GM12892 (cell line): ENCODE data around the gene FDXACB1.

Experiments used
- POLR2AphosphoS5 ChIP-seq: IDR thresholded peaks from 2 replicates; pipeline ENCODE4 v1.6.1; 2011; ENCODE audit warnings: low read depth, low read length, control low read depth
- TAF1 ChIP-seq: IDR thresholded peaks from 2 replicates; pipeline ENCODE4 v1.6.1; 2011; ENCODE audit warnings: low read depth, mild to moderate bottlenecking, control low read depth, low read length, borderline replicate concordance

DNA sequence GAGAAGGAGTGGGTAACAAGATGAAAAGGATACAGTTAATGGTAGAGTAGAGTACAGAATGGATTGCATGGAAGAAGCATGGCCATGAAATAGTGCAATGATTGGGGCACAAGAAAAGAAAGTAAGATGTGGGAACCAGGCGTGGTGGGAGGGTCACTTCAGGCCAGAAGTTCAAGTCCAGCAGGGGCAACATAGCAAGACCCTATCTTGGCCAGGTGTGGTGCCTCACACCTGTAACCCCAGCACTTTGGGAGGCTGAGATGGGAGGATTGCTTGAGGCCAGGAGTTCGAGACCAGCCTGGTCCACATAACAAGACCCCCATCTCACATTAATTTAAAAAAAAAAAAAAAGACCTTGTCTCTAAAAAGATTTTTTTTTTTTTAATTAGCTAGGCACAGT is 38.3 kb upstream of the FDXACB1 start:
- TF ChIP-seq POLR2AphosphoS5 (no peak), TAF1 (no peak)
